HG03457 (cell line): ENCODE measurements around the gene GNAS.

ENCODE experiments used
- ATAC-seq: cut with Tn5 transposase; IDR thresholded peaks from one replicate; pipeline ENCODE4 v1.9.1; 2021; ENCODE audit warnings: moderate number of reproducible peaks; ENCODE audit not compliant: unreplicated experiment

The GNAS gene

GRCh38 chr20:58853466-58853865 lies 950 bp downstream of the GNAS start:
- ATAC-seq: no peak

GRCh38 chr20:58853976-58854637 lies 1.6 kb downstream of the GNAS start:
- ATAC-seq: no peak

- ATAC-seq: no peak
Observed at GRCh38 chr20:58854638-58855471, 2.3 kb downstream of the GNAS start.

- no peak for ATAC-seq
Observed at GRCh38 chr20:58855506-58856389, 3.2 kb downstream of the GNAS start.

GRCh38 chr20:58863044-58863790 lies 10.7 kb downstream of the GNAS start:
- ATAC-seq: no peak

- ATAC-seq: no peak
Observed at GRCh38 chr20:58864346-58864745, 11.8 kb downstream of the GNAS start.

GRCh38 chr20:58865843-58866242 lies 13.3 kb downstream of the GNAS start:
- ATAC-seq: no peak

GRCh38 chr20:58867211-58867610 lies 14.7 kb downstream of the GNAS start:
- ATAC-seq: no peak

GRCh38 chr20:58868795-58869194 lies 16.3 kb downstream of the GNAS start:
- ATAC-seq: no peak

- no peak for ATAC-seq
Observed at GRCh38 chr20:58869662-58870227, 17.2 kb downstream of the GNAS start.

GRCh38 chr20:58870293-58871014 lies 17.9 kb downstream of the GNAS start:
- no peak for ATAC-seq

- ATAC-seq: no peak
Observed at GRCh38 chr20:58871533-58872102, 19.1 kb downstream of the GNAS start.

- ATAC-seq: no peak
Observed at GRCh38 chr20:58874469-58874868, 22.0 kb downstream of the GNAS start.

- ATAC-seq: no peak
Observed at GRCh38 chr20:58875111-58875510, 22.6 kb downstream of the GNAS start.

GRCh38 chr20:58875541-58876134 lies 23.1 kb downstream of the GNAS start:
- ATAC-seq: no peak

GRCh38 chr20:58876437-58876836 lies 23.9 kb downstream of the GNAS start:
- no peak for ATAC-seq

GRCh38 chr20:58877050-58877975 lies 24.8 kb downstream of the GNAS start:
- no peak for ATAC-seq

- no peak for ATAC-seq
Observed at GRCh38 chr20:58877976-58878360, 25.5 kb downstream of the GNAS start.
